GM12872 (cell line): ENCODE measurements around the gene STK39.

Experiments
- TF ChIP-seq, protein P1 (sequence below): IDR thresholded peaks from 3 replicates; pipeline ENCODE4 v1.5.1; 2011; ENCODE audit warnings: low read depth, mild to moderate bottlenecking, low read length, moderate library complexity; ENCODE audit not compliant: insufficient read depth

Gene STK39

DNA sequence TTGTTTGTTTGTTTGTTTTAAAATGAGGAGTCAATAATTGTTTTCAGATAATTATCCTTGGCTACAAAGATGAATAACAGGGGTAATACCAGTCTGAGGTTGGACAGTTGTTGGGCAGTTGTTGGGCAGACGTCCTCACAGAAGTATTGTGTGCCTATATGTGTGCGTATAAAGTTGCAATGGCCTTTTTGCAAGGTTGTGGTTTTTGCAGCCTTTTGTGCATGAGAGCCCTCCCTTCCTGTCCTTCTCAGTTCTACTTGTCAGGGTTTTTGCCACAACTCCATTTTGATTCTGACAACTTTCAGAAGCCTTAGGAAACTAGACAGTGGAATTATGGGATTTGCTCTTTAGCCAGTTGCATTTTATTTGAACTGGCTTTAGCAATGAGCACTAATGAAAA is 6.0 kb upstream of the STK39 start:
- TF ChIP-seq, protein P1, sequence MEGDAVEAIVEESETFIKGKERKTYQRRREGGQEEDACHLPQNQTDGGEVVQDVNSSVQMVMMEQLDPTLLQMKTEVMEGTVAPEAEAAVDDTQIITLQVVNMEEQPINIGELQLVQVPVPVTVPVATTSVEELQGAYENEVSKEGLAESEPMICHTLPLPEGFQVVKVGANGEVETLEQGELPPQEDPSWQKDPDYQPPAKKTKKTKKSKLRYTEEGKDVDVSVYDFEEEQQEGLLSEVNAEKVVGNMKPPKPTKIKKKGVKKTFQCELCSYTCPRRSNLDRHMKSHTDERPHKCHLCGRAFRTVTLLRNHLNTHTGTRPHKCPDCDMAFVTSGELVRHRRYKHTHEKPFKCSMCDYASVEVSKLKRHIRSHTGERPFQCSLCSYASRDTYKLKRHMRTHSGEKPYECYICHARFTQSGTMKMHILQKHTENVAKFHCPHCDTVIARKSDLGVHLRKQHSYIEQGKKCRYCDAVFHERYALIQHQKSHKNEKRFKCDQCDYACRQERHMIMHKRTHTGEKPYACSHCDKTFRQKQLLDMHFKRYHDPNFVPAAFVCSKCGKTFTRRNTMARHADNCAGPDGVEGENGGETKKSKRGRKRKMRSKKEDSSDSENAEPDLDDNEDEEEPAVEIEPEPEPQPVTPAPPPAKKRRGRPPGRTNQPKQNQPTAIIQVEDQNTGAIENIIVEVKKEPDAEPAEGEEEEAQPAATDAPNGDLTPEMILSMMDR: no peak

DNA sequence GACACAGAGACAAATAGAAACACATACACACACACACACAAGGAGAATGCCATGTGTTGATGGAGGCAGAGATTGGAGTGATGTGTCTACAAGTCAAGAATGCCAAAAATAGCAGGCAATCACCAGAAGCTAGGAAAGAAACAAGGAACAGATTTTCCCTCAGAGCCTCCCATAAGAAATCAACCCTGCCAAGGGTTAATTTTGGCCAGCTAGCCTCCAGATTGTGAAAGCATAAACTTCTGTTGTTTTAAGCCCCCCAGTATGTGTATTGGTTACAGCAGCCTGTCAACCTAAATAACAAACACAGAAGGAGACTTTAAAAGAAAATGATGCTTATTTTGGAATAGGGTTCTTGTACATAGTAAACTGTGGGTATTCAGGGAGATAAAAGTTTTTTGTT is 5.6 kb upstream of the STK39 start:
- TF ChIP-seq, protein P1: no peak

DNA sequence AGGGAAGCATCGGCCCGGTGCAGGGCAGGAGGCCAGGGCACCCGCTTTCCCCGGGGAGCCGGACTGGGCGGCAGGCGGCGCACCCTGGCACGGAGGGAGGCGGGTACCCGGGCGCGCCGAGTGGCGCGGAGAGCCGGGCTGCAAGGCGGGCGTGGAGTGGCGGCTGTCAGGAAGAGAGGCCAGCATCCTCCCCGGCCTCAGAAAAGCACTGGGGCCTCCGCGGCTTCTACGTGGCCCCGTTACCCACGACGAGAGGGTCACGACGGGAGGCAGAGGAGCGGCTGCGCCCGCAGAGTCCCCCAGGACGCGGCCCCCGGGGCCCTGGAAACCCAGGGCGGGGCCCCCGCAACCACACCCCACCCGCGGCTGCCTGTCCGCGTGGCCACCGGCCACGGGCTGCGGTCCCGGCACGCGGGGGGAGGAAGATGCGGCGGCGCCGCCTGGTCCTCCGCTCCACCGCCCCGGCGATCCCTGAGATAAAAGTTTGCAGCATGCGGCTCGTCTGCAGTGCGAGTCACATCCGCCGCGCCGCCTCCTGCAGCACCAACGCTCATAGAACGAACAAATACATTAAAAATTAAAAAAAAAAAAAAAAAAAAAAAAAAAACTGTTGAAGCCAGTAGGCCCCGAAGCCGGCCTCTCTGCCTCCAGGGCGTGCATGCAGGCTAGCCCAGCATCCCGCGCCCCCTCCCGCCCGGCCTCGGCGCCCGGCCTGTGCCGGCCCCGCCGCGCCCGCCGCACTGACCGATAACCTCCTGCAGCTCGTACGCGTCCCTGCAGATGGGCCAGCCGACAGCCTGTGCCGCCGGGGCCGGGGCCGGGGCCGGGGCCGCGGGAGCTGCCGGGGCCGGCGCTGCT is 683 bp downstream of the STK39 start:
- TF ChIP-seq, protein P1: peak; percentile 28; the same call in 2 of the 3 replicates

DNA sequence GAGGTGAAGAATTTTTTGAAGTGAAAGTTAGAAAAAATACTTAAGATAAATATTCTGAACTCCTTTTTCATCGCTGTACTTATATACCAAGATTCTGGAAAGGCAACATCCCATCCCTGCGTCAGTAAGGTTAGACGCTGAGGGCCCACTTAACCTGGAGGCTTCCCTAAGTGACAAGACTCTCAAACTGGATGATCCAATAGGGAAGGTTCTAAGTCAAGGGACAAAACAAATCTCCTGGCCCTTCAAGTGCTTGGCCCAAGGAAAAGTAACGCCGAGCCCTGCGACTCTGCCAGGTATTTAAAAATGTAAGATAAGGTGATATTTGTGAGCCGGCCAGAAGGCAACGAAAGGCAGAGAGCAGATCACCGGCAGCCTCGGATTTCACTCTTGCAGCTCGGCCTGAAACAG is 1.3 kb downstream of the STK39 start:
- TF ChIP-seq, protein P1: no peak

DNA sequence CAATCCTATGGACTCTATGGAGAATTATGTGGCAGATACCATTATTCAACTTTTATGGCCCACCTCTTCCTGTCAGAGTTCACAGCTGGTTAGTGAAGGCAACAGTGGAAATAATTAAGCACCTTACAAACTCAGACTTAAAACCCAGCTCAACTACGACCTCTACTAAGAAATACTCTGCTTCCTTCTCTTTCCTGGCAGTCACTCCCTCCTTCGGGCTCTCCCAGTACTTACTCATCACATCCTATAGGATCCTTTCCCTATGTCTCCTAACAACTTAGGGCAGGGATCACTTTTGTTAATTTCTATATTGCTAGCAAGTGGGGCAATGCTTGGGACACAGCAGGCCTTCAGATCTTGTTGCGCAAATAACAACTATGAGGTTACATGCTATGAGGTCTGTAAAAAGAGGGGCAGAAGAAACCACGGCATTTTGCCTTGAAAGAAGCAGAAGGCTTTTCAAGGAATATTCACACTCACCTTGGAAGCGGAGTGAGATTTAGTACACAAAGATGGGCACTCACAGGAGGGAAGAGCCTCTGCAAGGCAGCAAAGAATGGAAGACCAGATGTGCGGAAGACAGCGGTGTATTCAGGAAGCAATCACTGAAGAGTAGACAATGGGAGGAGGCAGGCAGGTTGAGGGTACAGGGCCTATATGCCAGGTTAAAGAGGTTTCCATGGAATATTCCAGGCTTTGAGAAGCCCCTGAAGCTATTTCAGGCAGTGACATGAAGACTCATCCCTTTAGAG is 2.1 kb downstream of the STK39 start:
- TF ChIP-seq, protein P1: no peak

DNA sequence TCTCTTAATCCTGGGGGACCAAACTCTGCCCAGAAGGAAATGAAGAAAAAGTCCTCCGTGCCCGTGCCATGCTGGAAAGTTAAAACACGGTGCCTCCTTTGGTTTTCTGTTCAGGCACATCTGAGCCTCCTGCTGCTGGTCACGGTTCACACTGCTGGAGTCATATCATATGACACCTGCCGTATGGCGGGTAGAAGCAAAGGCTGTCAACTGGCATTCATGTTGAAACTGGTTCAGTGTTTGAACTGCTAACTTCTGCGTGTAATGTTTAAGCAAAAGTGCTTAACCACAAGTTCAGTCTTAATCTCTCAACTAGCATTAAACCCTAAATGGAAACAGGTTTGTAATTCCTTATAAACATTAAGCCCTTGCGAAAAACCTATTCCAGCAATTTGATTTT is 3.1 kb downstream of the STK39 start:
- TF ChIP-seq, protein P1: no peak

DNA sequence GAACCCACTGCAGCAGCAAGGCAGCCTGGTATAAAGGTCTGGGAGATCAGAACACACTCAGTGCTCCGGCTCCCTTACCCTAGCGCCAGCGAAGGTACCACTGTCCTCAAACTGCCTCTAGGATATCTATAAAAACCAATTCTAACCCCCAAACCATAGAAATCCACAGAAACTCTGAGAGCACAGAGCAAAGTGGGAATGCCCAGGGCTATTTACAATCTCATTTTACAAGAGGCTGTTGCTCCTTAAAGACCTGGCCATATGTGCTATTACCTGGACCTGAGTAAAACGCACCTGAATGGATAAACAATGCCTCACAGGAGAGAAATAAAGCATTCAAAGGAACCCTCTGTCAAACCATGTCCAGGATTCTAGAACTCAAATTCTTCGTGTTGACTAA is 4.3 kb downstream of the STK39 start:
- TF ChIP-seq, protein P1: no peak
